Mesenchymal stem cell (in vitro differentiated cells and primary cell): Measurements from ENCODE around the gene SRL.

ENCODE experiments used
- DNase-seq: peaks from one replicate; pipeline ENCODE4 v3.0.0-alpha.2; 2013
- H2AFZ ChIP-seq: one replicate; pipeline ENCODE4 v1.6.1; 2013; ENCODE audit warnings: low read depth, mild to moderate bottlenecking, control low read depth, inconsistent platforms, low read length, moderate library complexity
- H2AK5ac ChIP-seq: 2 replicates; pipeline ENCODE4 v1.6.1; 2013; ENCODE audit warnings: low read length, moderate library complexity, mild to moderate bottlenecking, inconsistent platforms; ENCODE audit not compliant: severe bottlenecking
- H2BK120ac ChIP-seq: one replicate; pipeline ENCODE4 v1.6.1; 2013; ENCODE audit warnings: low read depth, mild to moderate bottlenecking, inconsistent platforms, low read length, moderate library complexity
- H2BK12ac ChIP-seq, 2 experiments: one replicate each; pipeline ENCODE4 v1.6.1; 2013; ENCODE audit warnings: inconsistent platforms in 2 of 2, low read length in 2 of 2, mild to moderate bottlenecking in 2 of 2, moderate library complexity in 2 of 2, control low read depth in 1 of 2
- H2BK15ac ChIP-seq: one replicate; pipeline ENCODE4 v1.6.1; 2013; ENCODE audit warnings: mild to moderate bottlenecking, low read depth, inconsistent platforms; ENCODE audit not compliant: poor library complexity, severe bottlenecking
- H2BK5ac ChIP-seq: 2 replicates; pipeline ENCODE4 v1.6.1; 2013; ENCODE audit warnings: low read depth, mild to moderate bottlenecking, low read length, control low read depth, inconsistent platforms; ENCODE audit not compliant: poor library complexity, severe bottlenecking
- H3K14ac ChIP-seq, 2 experiments: one replicate each; pipeline ENCODE4 v1.6.1; 2013; ENCODE audit warnings: inconsistent platforms in 2 of 2, low read length in 2 of 2, control low read depth in 1 of 2, mild to moderate bottlenecking in 1 of 2, moderate library complexity in 1 of 2
- H3K18ac ChIP-seq, 2 experiments: one replicate each; pipeline ENCODE4 v1.6.1; 2013; ENCODE audit warnings: inconsistent platforms in 2 of 2, low read length in 2 of 2, control low read depth in 1 of 2, low read depth in 1 of 2, mild to moderate bottlenecking in 1 of 2
- H3K23ac ChIP-seq, 2 experiments: one replicate each; pipeline ENCODE4 v1.6.1; 2013; ENCODE audit warnings: inconsistent platforms in 2 of 2, low read length in 2 of 2, mild to moderate bottlenecking in 2 of 2, moderate library complexity in 2 of 2, control low read depth in 1 of 2
- H3K27ac ChIP-seq: 2 replicates; pipeline ENCODE4 v1.5.1; 2013; ENCODE audit warnings: mild to moderate bottlenecking, moderate library complexity, low read length, control low read depth, inconsistent platforms; ENCODE audit not compliant: poor library complexity, severe bottlenecking
- H3K27me3 ChIP-seq, 2 experiments: 2 replicates each; pipeline versions ENCODE4 v1.6.1 to v1.7.0; 2013; ENCODE audit warnings: low read length in 2 of 2, mild to moderate bottlenecking in 2 of 2, moderate library complexity in 2 of 2, control low read depth in 1 of 2, inconsistent platforms in 1 of 2; ENCODE audit not compliant: control insufficient read depth in 1 of 2, insufficient read depth in 1 of 2
- H3K36me3 ChIP-seq, 2 experiments: 2 replicates each; pipeline versions ENCODE4 v1.6.1 to v1.7.0; 2013; ENCODE audit warnings: low read length in 2 of 2, control low read depth in 1 of 2, inconsistent platforms in 1 of 2, low read depth in 1 of 2, mild to moderate bottlenecking in 1 of 2; ENCODE audit not compliant: insufficient read depth in 2 of 2, control insufficient read depth in 1 of 2
- H3K4ac ChIP-seq, 2 experiments: one replicate each; pipeline ENCODE4 v1.6.1; 2013; ENCODE audit warnings: inconsistent platforms in 2 of 2, low read length in 2 of 2, mild to moderate bottlenecking in 2 of 2, moderate library complexity in 2 of 2, control low read depth in 1 of 2, low read depth in 1 of 2
- H3K4me1 ChIP-seq: 2 replicates; pipeline ENCODE4 v1.6.1; 2013; ENCODE audit warnings: low read depth, low read length, control low read depth; ENCODE audit not compliant: control insufficient read depth, insufficient read depth
- H3K4me2 ChIP-seq: 2 replicates; pipeline ENCODE4 v1.6.1; 2013; ENCODE audit warnings: low read length, mild to moderate bottlenecking, inconsistent platforms; ENCODE audit not compliant: poor library complexity, severe bottlenecking
- H3K4me3 ChIP-seq, 2 experiments: 2 replicates each; pipeline versions ENCODE4 v1.5.1 to v1.7.0; 2013; ENCODE audit warnings: low read length in 2 of 2, mild to moderate bottlenecking in 2 of 2, control low read depth in 1 of 2, low read depth in 1 of 2; ENCODE audit not compliant: insufficient read depth in 1 of 2
- H3K79me1 ChIP-seq: replicated peaks from 2 replicates; pipeline ENCODE4 v1.6.1; 2013; ENCODE audit warnings: mild to moderate bottlenecking, control low read depth, low read length, inconsistent platforms; ENCODE audit not compliant: poor library complexity, severe bottlenecking
- H3K9ac ChIP-seq: 2 replicates; pipeline ENCODE4 v1.7.0; 2013; ENCODE audit warnings: mild to moderate bottlenecking, low read length, moderate library complexity
- H3K9me3 ChIP-seq: 2 replicates; pipeline ENCODE4 v1.7.0; 2013; ENCODE audit warnings: mild to moderate bottlenecking, low read length; ENCODE audit not compliant: control insufficient read depth
- H4K8ac ChIP-seq: one replicate; pipeline ENCODE4 v1.6.1; 2013; ENCODE audit warnings: inconsistent platforms, mild to moderate bottlenecking, low read length, moderate library complexity
- H4K91ac ChIP-seq: one replicate; pipeline ENCODE4 v1.6.1; 2013; ENCODE audit warnings: mild to moderate bottlenecking, low read length, inconsistent platforms
- WGBS: methylation state at CpG from one replicate; pipeline ENCODE4 v1.1.7; 2013; ENCODE audit warnings: mixed read lengths; 5-methylcytosine and 5-hydroxymethylcytosine counted together

Gene SRL

GRCh38 chr16:4207229-4207628, 34.7 kb downstream of the SRL start:
- Histone ChIP-seq H2AK5ac (no peak overlapping the region), H3K79me1 (no peaks in the 10 kb centered on the region), H4K91ac (no peak overlapping the region), H3K9ac (no peak overlapping the region), H2AFZ (no peak overlapping the region), H4K8ac (no peak overlapping the region), H3K9me3 (no peaks in the 10 kb centered on the region), H2BK15ac (peak overlapping the region; percentile 21), H3K4me2 (no peak overlapping the region), H2BK5ac (no peak overlapping the region), H3K36me3 (no peaks in the 10 kb centered on the region), H2BK120ac (no peak overlapping the region), H2BK12ac (no peak overlapping the region), H3K27ac (no peak overlapping the region), H3K4me1 (peaks cover 4% of the 10 kb centered on the region), H3K27me3 (peaks cover 0 to 37% of the 10 kb centered on the region in 2 experiments), H3K23ac (no peak overlapping the region), H3K14ac (no peak overlapping the region), H3K18ac (no peak overlapping the region), H3K4ac (no peak overlapping the region), H3K4me3 (no peak overlapping the region)
- DNase-seq: no peak
- 86% methylated on average over 14 of the region's 14 CpGs for WGBS

DNA sequence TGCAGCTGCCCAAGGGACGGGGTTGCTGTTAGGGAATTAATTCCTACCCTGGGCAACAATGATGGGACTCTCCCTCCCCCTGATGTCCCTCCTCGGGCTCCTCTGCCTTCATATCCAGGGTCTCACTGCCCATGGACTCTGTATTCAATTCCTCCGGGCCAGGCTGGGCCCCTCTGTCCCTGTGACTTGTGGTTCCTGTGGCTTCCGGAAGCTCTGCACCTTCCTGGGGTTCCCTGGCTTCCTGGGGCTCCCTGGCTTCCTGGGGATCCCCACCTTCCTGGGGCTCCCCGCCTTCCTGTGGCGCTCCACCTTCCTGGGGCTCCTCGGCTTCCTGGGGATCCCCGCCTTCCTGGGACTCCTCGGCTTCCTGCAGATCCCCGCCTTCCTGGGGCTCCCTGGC, 35.2 kb downstream of the SRL start:
- Histone ChIP-seq H2BK12ac (no peak overlapping the region), H4K91ac (no peak overlapping the region), H3K4me3 (no peak overlapping the region), H3K14ac (no peak overlapping the region), H2BK15ac (no peak overlapping the region), H3K18ac (no peak overlapping the region), H2BK5ac (no peak overlapping the region), H4K8ac (no peak overlapping the region), H3K9ac (no peak overlapping the region), H3K27ac (no peak overlapping the region), H3K23ac (no peak overlapping the region), H3K27me3 (peaks cover 0 to 37% of the 10 kb centered on the region in 2 experiments), H2AFZ (no peak overlapping the region), H2AK5ac (no peak overlapping the region), H3K79me1 (no peaks in the 10 kb centered on the region), H3K4ac (no peak overlapping the region), H3K4me1 (peaks cover 4% of the 10 kb centered on the region), H3K36me3 (no peaks in the 10 kb centered on the region), H3K9me3 (no peaks in the 10 kb centered on the region), H2BK120ac (no peak overlapping the region), H3K4me2 (no peak overlapping the region)
- DNase-seq: no peak
- 92% methylated on average over 10 of the region's 10 CpGs for WGBS

DNA sequence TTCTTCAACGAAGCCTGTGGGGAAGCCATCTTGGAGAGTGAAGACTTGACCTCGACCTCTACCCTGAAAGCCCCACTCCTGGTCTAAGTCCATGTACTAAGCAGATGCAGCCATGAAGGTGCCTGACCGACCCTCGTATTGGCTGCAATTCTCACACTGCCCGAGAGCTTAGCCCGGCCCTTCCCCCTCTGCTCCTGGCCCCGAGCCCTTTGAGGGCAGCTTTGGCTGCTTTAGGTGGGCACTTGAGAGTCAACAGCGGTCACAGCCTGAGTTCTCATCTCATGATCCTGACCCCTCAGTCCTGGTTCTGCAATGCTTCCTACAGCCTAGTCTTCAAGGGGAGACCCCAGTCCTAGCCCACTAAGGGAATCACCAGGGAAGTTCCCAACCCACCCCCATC, 35.9 kb downstream of the SRL start:
- no peak for DNase-seq
- H3K4me2 ChIP-seq: no peak overlapping the region
- peaks cover 4% of the 10 kb centered on the region for H3K4me1 ChIP-seq
- no peak overlapping the region for H3K23ac ChIP-seq
- H4K8ac ChIP-seq: no peak overlapping the region
- no peaks in the 10 kb centered on the region for H3K9me3 ChIP-seq
- no peak overlapping the region for H2BK15ac ChIP-seq
- H3K79me1 ChIP-seq: no peaks in the 10 kb centered on the region
- H3K4ac ChIP-seq: no peak overlapping the region
- H3K4me3 ChIP-seq: no peak overlapping the region
- H2AFZ ChIP-seq: no peak overlapping the region
- no peak overlapping the region for H3K27ac ChIP-seq
- H2BK120ac ChIP-seq: no peak overlapping the region
- H2AK5ac ChIP-seq: no peak overlapping the region
- no peak overlapping the region for H3K9ac ChIP-seq
- no peaks in the 10 kb centered on the region for H3K36me3 ChIP-seq
- no peak overlapping the region for H2BK5ac ChIP-seq
- no peak overlapping the region for H3K18ac ChIP-seq
- no peak overlapping the region for H2BK12ac ChIP-seq
- no peak overlapping the region for H4K91ac ChIP-seq
- H3K14ac ChIP-seq: no peak overlapping the region
- 79% methylated on average over 8 of the region's 8 CpGs for WGBS
- H3K27me3 ChIP-seq: peaks cover 0 to 37% of the 10 kb centered on the region in 2 experiments

DNA sequence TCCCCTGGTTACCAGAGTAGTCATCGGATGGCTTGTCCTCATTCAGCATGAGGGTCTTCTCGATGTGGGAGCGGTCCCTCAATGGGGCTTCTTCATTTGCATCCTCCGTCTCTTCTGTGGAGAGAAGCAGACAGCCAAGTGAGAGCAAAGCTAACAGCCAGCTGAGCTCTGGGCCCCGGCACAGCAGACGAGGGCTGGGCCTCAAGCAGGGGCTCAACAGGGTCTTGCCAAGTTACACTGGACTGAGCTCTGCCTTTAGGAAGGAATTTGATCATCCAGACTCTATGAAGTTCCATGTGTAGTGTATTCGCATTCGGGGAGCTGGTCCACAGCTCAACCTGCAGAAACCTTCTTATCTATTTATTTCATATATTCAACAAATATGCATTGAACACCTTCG, 37.4 kb downstream of the SRL start:
- Histone ChIP-seq H3K9ac (no peak overlapping the region), H2AFZ (no peak overlapping the region), H3K23ac (no peak overlapping the region), H3K4me1 (peaks cover 10% of the 10 kb centered on the region), H3K36me3 (no peaks in the 10 kb centered on the region), H2AK5ac (no peak overlapping the region), H3K27me3 (peaks cover 0 to 33% of the 10 kb centered on the region in 2 experiments), H4K91ac (no peak overlapping the region), H3K27ac (no peak overlapping the region), H4K8ac (no peak overlapping the region), H3K14ac (no peak overlapping the region), H3K4me2 (no peak overlapping the region), H3K4me3 (no peak overlapping the region), H3K9me3 (no peaks in the 10 kb centered on the region), H3K4ac (no peak overlapping the region), H2BK12ac (no peak overlapping the region), H2BK5ac (no peak overlapping the region), H3K18ac (no peak overlapping the region), H3K79me1 (no peaks in the 10 kb centered on the region), H2BK15ac (no peak overlapping the region), H2BK120ac (no peak overlapping the region)
- WGBS: 93% methylated on average over 9 of the region's 9 CpGs
- no peak for DNase-seq
